Measurements from ENCODE around the gene ALG14. TPM values are rescaled to one million over a fixed set of nuclear protein-coding genes. Genes with fewer than 3 reads are reported as not detected.

Gene ALG14
- total and polyA plus RNA-seq, 2 of the 4 experiments (the other 2 are of a cell fraction): 1.7 to 2.0 TPM

GRCh38 chr1:95096218-95096841 lies 23.6 kb upstream of the ALG14 start:
- H3K4ac ChIP-seq (ENCODE audit: low read depth, low read length): peak overlapping the region; percentile 64; the same call in 1 of the 2 replicates
- 52% methylated on average over 2 of the region's 6 CpGs; no CpG with 5 or more reads in 1 of the 2 experiments for WGBS, 2 experiments (ENCODE audit: extremely low coverage in 2 of 2, insufficient read length in 1 of 2)
- 0 out of 2 replicates have a peak overlapping the region, but pooled peaks have one; percentile 35 for H4K91ac ChIP-seq (ENCODE audit: insufficient read depth, low read depth, low read length)
- peak; percentile 31 for DNase-seq
- peaks cover 2% of the 10 kb centered on the region; the same call in 1 of the 2 replicates for H3K4me1 ChIP-seq (ENCODE audit: control insufficient read depth, insufficient read depth, low read length)
- TF ChIP-seq CEBPB (IDR thresholded peaks at IDR 0.05; ENCODE audit: low read depth, low read length): peak; percentile 23; the same call in 1 of the 2 replicates
- no peak for TF ChIP-seq CTCF (conservative IDR thresholded peaks at IDR 0.05; ENCODE audit: low read depth, low read length)
- intact Hi-C loops (cut with micrococcal nuclease) (no loop called here), dilution Hi-C loops (cut with HindIII; ENCODE audit: low sequenced_read_pairs, unreplicated experiment) (no loop called here), in situ Hi-C loops (cut with MboI; ENCODE audit: low sequenced_read_pairs) (no loop called here)
- peak overlapping the region; percentile 34; the same call in 1 of the 2 replicates for H3K23ac ChIP-seq (ENCODE audit: low read depth, low read length)
- no peaks in the 10 kb centered on the region for H3K27me3 ChIP-seq (ENCODE audit: control insufficient read depth, insufficient read depth, low read length)
- H3K56ac ChIP-seq (ENCODE audit: extremely low read depth, insufficient read depth, low read length): no peak overlapping the region
- no peak overlapping the region for H2AK9ac ChIP-seq (replicated peaks; ENCODE audit: low read depth, low read length, poor library complexity)
- no peak overlapping the region for H3K4me3 ChIP-seq (ENCODE audit: insufficient read depth, low read depth, low read length)
- no peak overlapping the region for H2BK5ac ChIP-seq (ENCODE audit: low read depth, low read length, poor library complexity, severe bottlenecking)
- H2BK15ac ChIP-seq (ENCODE audit: low read depth, low read length): no peak overlapping the region; the same call in 2 of the 3 replicates
- peak overlapping the region in 1 of 2 experiments; percentile 56; a peak in 1 of 4 replicates for H4K8ac ChIP-seq (ENCODE audit: low read depth in 2 of 2, low read length in 2 of 2)
- H3K36me3 ChIP-seq (ENCODE audit: control insufficient read depth, insufficient read depth, low read length): no peaks in the 10 kb centered on the region
- peak overlapping the region; percentile 75 for H2BK20ac ChIP-seq (ENCODE audit: low read depth, low read length)
- no peaks in the 10 kb centered on the region for H4K20me1 ChIP-seq (ENCODE audit: insufficient read depth, low read length)
- H3K27ac ChIP-seq (ENCODE audit: insufficient read depth, low read length): peak overlapping the region; percentile 54; the same call in 1 of the 2 replicates
- H4K5ac ChIP-seq (ENCODE audit: low read depth, low read length): no peak overlapping the region; the same call in 1 of the 2 replicates
- H3K9me3 ChIP-seq (ENCODE audit: control insufficient read depth, insufficient read depth, low read length): no peaks in the 10 kb centered on the region
- no peak overlapping the region for H3K9ac ChIP-seq (ENCODE audit: low read depth, low read length)
- H3K14ac ChIP-seq (replicated peaks; ENCODE audit: low read depth, low read length): peak overlapping the region; percentile 60
- no TSS peak for BruUV-seq (replicated peaks)
- ATAC-seq (ENCODE audit: low read depth): peak; percentile 55
- peak overlapping the region; percentile 47 for H3K18ac ChIP-seq (ENCODE audit: low read depth, low read length)
- H3K9me1 ChIP-seq (ENCODE audit: insufficient read depth, low read length): no peaks in the 10 kb centered on the region
- H3K79me1 ChIP-seq (ENCODE audit: low read depth in 1 of 2, low read length in 2 of 2): no peaks in the 10 kb centered on the region
- H2BK120ac ChIP-seq (ENCODE audit: low read depth, low read length): peak overlapping the region; percentile 82
- H2AFZ ChIP-seq (replicated peaks; ENCODE audit: low read length, poor library complexity): no peak overlapping the region
- H2AK5ac ChIP-seq (ENCODE audit: low read depth, low read length): no peak overlapping the region
- ChIA-PET POLR2A (ENCODE audit: unreplicated experiment) (no interaction called here), CTCF (no interaction called here)
- peak overlapping the region; percentile 52; the same call in 1 of the 2 replicates for H3K4me2 ChIP-seq (ENCODE audit: low read depth, low read length)
